NCI-H2029 treated with DMSO at 0.1 percent for 48 hours (cell line): ENCODE data around the gene CXCL16.
"Not testable (repeated sequence)": the region's sequence is repeated elsewhere in the genome, so short reads cannot be mapped to it uniquely, and the experiment has no call there.

Source experiments
- DNase-seq: peaks from one replicate; lab custom pipeline; 2025; lab: John Stamatoyannopoulos, UW

The CXCL16 gene

DNA sequence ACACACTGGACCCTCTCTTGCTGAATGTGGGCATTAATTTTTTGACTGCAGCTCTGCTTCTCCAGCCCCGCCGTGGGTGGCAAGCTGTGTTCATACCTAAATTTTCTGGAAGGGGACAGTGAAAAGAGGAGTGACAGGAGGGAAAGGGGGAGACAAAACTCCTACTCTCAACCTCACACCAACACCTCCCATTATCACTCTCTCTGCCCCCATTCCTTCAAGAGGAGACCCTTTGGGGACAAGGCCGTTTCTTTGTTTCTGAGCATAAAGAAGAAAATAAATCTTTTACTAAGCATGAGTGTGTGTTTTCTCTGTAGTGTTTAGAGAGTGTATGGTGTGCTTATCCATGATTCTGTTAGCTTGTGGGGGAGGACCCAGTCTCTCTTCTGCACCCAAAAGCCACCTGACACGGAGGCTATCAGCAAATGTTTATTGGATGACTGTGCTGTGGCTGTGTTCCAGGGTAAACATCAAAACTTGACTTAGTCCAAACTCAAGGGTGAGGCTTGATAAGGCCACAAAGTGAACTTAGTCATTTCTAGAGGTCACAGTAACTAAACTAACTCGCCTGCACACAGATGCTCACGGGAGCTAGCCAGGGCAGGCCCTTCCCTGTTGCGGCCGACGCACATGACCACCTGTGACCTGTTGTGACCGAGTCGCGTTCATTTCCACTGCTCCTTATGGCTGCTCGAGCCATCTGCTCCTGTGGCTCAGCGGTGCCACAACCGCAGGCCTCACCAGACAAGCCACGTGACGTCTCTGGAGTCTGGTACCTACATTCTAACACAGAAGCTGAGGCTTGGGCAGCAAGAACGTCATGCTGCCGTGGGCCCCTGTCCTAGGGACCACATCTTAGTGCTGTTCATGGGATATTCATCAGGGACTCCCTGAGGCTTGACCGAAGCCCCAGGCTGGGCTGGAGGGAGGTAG is 18.3 kb downstream of the CXCL16 start:
- no peak for DNase-seq

- DNase-seq: no peak
Observed at GRCh38 chr17:4720787-4721186, 18.9 kb downstream of the CXCL16 start.

DNA sequence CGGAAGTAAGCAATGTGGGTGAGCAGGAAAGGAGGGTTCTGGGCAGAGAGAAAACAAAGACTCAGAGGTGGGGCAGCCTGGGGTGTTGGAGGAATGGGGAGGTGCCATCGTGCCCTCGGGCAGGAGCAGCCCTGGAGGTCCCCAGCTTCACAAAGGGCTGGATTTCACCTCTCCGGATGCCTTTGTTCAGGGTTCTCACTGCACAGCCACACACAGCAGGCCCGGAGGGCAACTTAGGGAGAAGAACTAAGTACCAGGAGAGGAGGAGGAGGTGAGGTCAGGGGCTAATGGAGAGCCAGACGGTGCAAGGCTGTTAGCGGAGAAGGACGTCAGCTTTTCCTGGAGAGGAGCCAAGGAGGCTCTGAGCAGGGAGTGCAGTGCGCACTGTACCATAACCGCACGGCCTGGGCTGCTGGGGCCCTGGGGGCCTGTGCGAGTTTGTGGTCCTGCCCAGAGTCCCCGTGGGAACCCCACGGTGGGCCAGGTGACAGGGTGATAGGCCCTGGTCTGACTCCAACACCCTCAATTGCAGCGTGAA is 20.0 kb downstream of the CXCL16 start:
- no peak for DNase-seq

DNA sequence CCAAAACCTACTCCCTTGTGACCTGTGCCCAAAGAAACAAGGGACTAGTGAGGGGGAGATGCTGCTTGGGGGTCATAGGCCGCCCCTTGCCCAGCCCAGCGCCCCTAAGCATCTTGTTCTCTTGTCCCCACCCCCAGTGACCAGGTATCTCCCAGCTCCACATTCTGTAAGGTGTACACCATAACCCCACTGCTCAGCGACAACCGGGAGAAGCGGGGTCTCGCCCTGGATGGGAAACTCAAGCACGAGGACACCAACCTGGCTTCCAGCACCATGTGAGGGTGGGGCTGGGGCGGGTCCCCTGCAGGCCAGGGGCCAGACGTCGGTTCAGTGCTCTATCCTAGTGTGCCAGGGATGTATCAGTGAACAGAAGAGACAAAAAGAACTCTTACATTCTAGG is 20.6 kb downstream of the CXCL16 start:
- no peak for DNase-seq

DNA sequence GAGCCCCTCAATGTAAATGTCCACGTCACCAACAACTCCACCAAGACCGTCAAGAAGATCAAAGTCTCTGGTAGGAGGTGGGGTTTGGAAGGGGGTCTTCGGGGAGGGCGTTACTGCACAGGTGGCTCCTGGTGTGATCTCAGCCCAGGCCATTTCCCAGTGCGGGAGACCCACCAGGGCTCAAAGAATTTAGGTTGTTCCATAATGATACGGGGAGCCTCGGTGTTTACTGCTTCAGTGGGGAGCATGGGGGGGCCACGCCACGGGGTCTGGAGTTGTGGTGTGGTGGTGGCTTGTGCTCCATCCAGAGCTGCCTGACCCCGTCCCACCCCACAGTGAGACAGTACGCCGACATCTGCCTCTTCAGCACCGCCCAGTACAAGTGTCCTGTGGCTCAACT is 21.5 kb downstream of the CXCL16 start:
- no peak for DNase-seq

DNA sequence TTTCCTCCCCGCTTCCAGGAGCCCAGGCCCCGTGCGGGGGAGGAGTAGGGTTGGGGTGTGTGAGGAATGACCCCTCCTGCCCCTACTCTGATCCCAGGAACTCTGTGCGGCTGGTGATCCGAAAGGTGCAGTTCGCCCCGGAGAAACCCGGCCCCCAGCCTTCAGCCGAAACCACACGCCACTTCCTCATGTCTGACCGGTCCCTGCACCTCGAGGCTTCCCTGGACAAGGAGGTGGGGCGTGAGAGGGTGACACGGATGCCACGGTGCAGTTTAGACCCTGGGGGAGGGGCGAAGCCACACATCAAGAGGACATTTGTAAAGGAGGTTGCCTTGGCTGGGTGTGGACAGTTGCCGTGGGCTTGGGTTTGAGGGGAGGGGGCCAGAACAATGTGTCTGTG is 21.9 kb downstream of the CXCL16 start:
- no peak for DNase-seq

GRCh38 chr17:4716081-4716480 is 23.6 kb downstream of the CXCL16 start:
- no peak for DNase-seq

GRCh38 chr17:4715063-4715744 is 24.5 kb downstream of the CXCL16 start:
- DNase-seq: no peak

DNA sequence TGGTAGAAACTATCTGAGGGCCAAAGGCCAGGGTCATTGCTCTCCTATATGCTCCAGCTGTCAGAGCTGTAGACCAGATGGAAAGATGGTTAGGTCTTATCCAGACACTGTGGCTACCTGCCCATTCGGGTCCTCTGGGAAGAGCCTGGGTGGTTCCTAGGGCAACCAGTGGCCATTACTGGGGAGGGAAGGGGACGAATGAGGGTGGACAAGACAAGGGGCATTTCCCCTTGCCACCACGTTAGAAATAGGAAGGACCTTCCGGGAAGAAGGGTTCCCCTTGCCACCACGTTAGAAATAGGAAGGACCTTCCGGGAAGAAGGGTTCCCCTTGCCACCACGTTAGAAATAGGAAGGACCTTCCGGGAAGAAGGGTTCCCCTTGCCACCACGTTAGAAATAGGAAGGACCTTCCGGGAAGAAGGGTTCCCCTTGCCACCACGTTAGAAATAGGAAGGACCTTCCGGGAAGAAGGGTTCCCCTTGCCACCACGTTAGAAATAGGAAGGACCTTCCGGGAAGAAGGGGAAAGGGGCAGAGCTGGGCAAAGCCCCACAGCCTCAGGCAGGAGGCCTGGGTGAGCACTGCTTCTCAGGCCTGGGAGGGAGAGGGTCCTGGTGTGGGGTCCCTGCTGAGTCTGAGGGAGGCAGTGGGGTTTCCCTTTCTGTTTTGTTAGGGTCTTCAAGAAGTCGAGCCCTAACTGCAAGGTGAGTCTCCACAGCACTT is 25.2 kb downstream of the CXCL16 start:
- not testable (repeated sequence) for DNase-seq

DNA sequence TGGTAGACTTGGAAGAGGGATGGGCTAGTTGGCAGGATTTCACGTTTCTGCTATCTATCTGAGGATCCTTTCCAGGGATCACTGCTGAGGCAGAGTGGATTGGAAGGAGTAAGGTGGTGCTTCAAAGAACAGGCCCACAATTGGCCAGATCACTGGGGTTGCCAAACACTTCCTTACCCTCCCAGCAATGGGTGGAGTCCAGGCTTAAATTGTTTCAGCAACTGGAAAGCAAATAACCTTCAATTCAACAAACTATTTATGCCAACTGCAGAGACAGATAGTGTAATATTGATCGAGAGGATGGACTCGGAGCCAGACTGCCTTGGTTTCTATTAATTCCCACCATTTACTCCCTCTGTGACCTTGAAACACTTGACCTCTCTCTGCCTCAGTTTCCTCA is 27.2 kb downstream of the CXCL16 start:
- DNase-seq: no peak

- DNase-seq: no peak
Observed at GRCh38 chr17:4711661-4712181, 28.0 kb downstream of the CXCL16 start.

GRCh38 chr17:4710693-4711634 is 28.8 kb downstream of the CXCL16 start:
- DNase-seq: no peak

DNA sequence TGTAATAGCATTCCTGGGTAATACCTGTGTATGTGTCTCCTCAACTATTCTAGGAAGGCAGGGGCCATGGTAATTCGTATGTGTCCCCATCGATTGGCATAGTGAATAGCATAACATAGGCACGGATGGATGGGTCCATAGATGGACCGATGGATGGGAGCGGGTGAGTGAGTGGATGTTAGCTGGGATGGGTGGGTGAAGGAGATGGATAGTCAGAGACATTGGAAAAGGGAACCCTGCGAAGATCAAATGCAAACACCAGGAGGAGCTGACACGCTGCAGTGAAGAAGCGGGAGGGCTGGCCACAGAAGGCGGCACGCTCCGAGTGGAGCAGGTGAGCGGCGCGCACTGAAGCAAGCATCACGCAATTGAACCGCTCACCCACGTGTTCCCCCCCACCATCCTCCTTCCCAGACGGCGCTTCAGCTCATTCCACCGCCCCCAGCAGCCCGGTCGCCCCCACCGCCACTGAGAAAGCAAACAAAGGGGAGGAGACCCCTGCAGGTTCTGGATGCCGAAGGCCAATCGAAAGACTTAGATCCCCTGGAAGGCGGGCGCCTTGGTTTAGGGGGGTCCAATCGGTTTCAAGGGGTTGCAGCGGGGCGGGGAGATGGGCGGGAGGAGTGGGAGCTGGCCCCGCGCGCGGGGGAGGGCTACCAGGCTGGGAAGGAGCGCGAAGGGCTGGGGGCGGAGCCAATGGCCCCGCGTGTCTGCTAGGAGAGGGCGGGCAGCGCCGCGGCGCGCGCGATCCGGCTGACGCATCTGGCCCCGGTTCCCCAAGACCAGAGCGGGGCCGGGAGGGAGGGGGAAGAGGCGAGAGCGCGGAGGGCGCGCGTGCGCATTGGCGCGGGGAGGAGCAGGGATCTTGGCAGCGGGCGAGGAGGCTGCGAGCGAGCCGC is 29.7 kb downstream of the CXCL16 start, which contains the start of gene ARRB2:
ARRB2 (plus strand) TSS at position 839 of the 899 bp plus-strand sequence. CDS start 90 bp downstream, outside the sequence.
- DNase-seq: peak; percentile 76

- DNase-seq: no peak
Observed at GRCh38 chr17:4708436-4708835, 31.3 kb downstream of the CXCL16 start.

DNA sequence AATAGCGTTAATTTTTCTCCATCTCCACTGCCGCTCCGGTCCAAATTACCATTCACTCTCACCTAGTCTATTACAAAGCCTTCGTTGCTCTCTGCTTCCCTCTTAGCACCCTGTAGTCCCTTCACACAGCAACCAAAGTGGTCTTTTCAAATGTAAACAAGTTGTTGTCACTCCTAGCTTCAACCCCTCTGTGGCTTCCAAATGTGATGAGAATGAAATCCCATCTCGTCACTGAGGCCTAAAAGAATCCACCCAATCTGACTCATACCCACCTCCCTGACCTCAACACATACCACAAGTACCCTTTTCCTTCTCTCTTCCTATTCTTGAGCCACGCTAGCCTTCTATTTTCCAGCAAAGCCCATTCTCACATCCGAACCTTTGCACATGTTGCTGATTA is 33.6 kb downstream of the CXCL16 start:
- DNase-seq: no peak

DNA sequence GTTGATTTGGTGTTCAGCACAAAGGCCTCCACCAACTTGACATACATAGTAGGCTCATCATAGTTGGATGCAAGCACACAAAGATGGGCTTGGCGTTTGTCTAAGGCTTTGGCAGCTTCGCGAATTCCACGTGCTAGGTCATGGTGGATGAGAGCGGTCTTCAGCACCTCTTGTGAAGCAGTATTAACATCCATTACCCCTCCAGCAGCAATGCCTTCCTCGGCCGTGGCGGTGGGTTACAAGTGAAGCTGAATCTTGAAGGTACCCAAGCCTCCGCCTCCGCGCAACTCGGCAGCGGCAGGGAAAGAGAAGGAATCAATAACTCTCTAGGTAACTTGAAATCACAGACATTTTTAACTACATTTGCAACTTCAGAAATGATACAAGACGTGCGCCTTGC is 34.7 kb downstream of the CXCL16 start:
- DNase-seq: no peak

GRCh38 chr17:4704574-4704907 is 35.2 kb downstream of the CXCL16 start:
- DNase-seq: not testable (repeated sequence)

GRCh38 chr17:4703330-4703691 is 36.4 kb downstream of the CXCL16 start:
- no peak for DNase-seq

DNA sequence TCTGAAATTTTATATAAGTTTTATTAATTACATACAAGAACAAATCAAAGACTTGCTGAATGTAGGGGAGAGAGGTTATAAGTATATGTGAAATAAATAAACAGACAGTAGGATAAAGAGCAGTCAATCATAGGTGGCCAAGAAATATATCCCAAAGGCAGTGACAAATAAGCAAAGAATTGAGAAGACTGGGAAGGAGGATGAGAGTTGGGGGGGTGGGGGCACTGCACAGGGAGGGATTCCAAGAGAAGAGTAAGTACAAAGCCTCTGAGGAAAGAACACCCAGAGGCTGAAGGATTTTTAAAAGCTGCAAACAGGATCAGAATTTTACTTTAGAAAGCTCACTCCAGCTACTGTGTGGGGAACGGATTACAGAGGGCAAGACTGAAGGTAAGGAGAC is 38.6 kb downstream of the CXCL16 start:
- no peak for DNase-seq
